B cell (primary cell): ENCODE data around the gene MAFG. TPM values are rescaled to one million over a fixed set of nuclear protein-coding genes. Genes with fewer than 3 reads are reported as not detected.

ENCODE experiments used
- ATAC-seq: fragments of 200-7000 bp; cut with Tn5 transposase; one replicate; pipeline ENCODE4 v1.10.0; 2021; ENCODE audit warnings: low read depth, mild to moderate bottlenecking, moderate number of reproducible peaks, moderate library complexity
- CTCF ChIA-PET: fragments of 350-600 bp; sonication (Branson Sonifier 250); formaldehyde crosslinking; loops from one replicate; lab custom pipeline; 2021; ENCODE audit warnings: antibody characterized with exemption, inconsistent platforms; lab: Charles Lee
- POLR2A ChIA-PET: fragments of 350-600 bp; sonication (Branson Sonifier 250); formaldehyde crosslinking; loops from one replicate; lab custom pipeline; 2021; ENCODE audit warnings: antibody characterized with exemption; lab: Charles Lee
- DNase-seq: peaks from one replicate; pipeline ENCODE4 v3.0.0; 2013
- H2AFZ ChIP-seq: 2 replicates; pipeline ENCODE4 v1.6.1; 2012; ENCODE audit warnings: mild to moderate bottlenecking, low read depth, low read length; ENCODE audit not compliant: insufficient read depth, poor library complexity, severe bottlenecking
- H3K27ac ChIP-seq, 2 donors: 1 replicate in 1 of 2; 2 replicates in 1 of 2; pipeline ENCODE4 v1.5.1; 2012 to 2013; ENCODE audit warnings: low read length in 2 of 2, mild to moderate bottlenecking in 2 of 2, moderate library complexity in 1 of 2
- H3K27me3 ChIP-seq, 4 experiments: fragments of 200-600 bp in 1 of 4; sonication (generic) in 1 of 4; replicated peaks in 1 of 4; 1 replicate in 2 of 4; 2 replicates in 2 of 4; pipeline versions ENCODE4 v1.6.1 to v1.7.0; 2013 to 2016; ENCODE audit warnings: low read length in 3 of 4, mild to moderate bottlenecking in 2 of 4, mixed read lengths in 1 of 4, moderate library complexity in 1 of 4; ENCODE audit not compliant: insufficient read depth in 4 of 4, control insufficient read depth in 3 of 4; ENCODE audit errors: control extremely low read depth in 1 of 4
- H3K36me3 ChIP-seq, 2 experiments: replicated peaks in 1 of 2; 1 replicate in 1 of 2; 2 replicates in 1 of 2; pipeline versions ENCODE4 v1.6.1 to v1.7.1; 2013; ENCODE audit warnings: low read length in 1 of 2; ENCODE audit not compliant: insufficient read depth in 2 of 2, control insufficient read depth in 1 of 2; ENCODE audit errors: control extremely low read depth in 1 of 2, extremely low read depth in 1 of 2
- H3K4me1 ChIP-seq, 2 donors: fragments of 200-600 bp in 1 of 2; sonication (generic) in 1 of 2; 1 replicate in 1 of 2; 2 replicates in 1 of 2; pipeline versions ENCODE4 v1.5.1 to v1.6.1; 2013 to 2017; ENCODE audit warnings: low read length in 2 of 2; ENCODE audit not compliant: control insufficient read depth in 2 of 2, insufficient read depth in 2 of 2
- H3K4me2 ChIP-seq: replicated peaks from 2 replicates; pipeline ENCODE3; 2012; ENCODE audit warnings: mild to moderate bottlenecking, low read depth, low read length; ENCODE audit not compliant: poor library complexity, severe bottlenecking
- H3K4me3 ChIP-seq, 5 experiments: fragments of 200-600 bp in 1 of 5; sonication (generic) in 1 of 5; 1 replicate in 3 of 5; 2 replicates in 2 of 5; pipeline versions ENCODE4 v1.5.1 to v1.7.0; 2011 to 2016; ENCODE audit warnings: low read length in 4 of 5, mild to moderate bottlenecking in 4 of 5, low read depth in 2 of 5, control low read depth in 1 of 5, moderate library complexity in 1 of 5; ENCODE audit not compliant: insufficient read depth in 1 of 5; ENCODE audit errors: control extremely low read depth in 1 of 5, extremely low read depth in 1 of 5
- H3K79me2 ChIP-seq: fragments of 200-600 bp; sonication (generic); one replicate; pipeline ENCODE4 v1.6.0; 2016; ENCODE audit warnings: low read length; ENCODE audit not compliant: control insufficient read depth, insufficient read depth
- H3K9ac ChIP-seq: fragments of 200-600 bp; sonication (generic); 2 replicates; pipeline ENCODE4 v1.6.1; 2017; ENCODE audit warnings: mild to moderate bottlenecking, low read length, moderate library complexity
- H3K9me3 ChIP-seq, 3 donors: one replicate each; pipeline versions ENCODE4 v1.6.1 to v1.7.1; 2013; ENCODE audit warnings: low read length in 2 of 3; ENCODE audit not compliant: control insufficient read depth in 2 of 3, insufficient read depth in 1 of 3; ENCODE audit errors: control extremely low read depth in 1 of 3
- H4K20me1 ChIP-seq: 2 replicates; pipeline ENCODE4 v1.6.0; 2012; ENCODE audit warnings: mild to moderate bottlenecking, low read length; ENCODE audit not compliant: insufficient read depth, control insufficient read depth, poor library complexity, severe bottlenecking
- H3K27ac Mint-ChIP-seq: one replicate; pipeline ENCODE4 v1.8.0; 2021; ENCODE audit warnings: mixed read lengths
- H3K27me3 Mint-ChIP-seq: one replicate; pipeline ENCODE4 v1.8.0; 2021; ENCODE audit warnings: mixed read lengths
- H3K4me1 Mint-ChIP-seq: one replicate; pipeline ENCODE4 v1.8.0; 2021; ENCODE audit warnings: mixed read lengths
- H3K4me3 Mint-ChIP-seq: one replicate; pipeline ENCODE4 v1.8.0; 2021; ENCODE audit warnings: mixed read lengths
- H3K9me3 Mint-ChIP-seq: one replicate; pipeline ENCODE4 v1.8.0; 2022; ENCODE audit warnings: mixed read lengths; ENCODE audit not compliant: insufficient read depth
- CTCF ChIP-seq: fragments of 200-600 bp; IDR thresholded peaks from one replicate; pipeline ENCODE4 v1.8.0; 2022; ENCODE audit warnings: antibody characterized with exemption, mild to moderate bottlenecking
- EZH2 ChIP-seq: IDR thresholded peaks from 2 replicates; pipeline ENCODE4 v1.6.1; 2012; ENCODE audit warnings: borderline replicate concordance, low read depth, mild to moderate bottlenecking, moderate library complexity, low read length; ENCODE audit not compliant: insufficient read depth, poor library complexity, severe bottlenecking
- WGBS: methylation state at CpG from one replicate; pipeline ENCODE4 v1.1.5; 2013; ENCODE audit warnings: missing lambda C conversion rate; ENCODE audit not compliant: insufficient coverage; 5-methylcytosine and 5-hydroxymethylcytosine counted together
- intact Hi-C: fragments of 100-400 bp; cut with micrococcal nuclease; formaldehyde crosslinking; loops from one replicate; pipeline ENCODE4 v1.10.0; 2022
- polyA plus RNA-seq: library from polyadenylated mRNA; depleted of rRNA; stranded (reverse); fragments of >200 nt; gene quantifications from 2 replicates; pipeline ENCODE4 v1.2.3, GENCODE V29; 2012
- total RNA-seq, 2 donors: library from RNA; stranded (reverse); fragments of 120-200 nt in 1 of 2; gene quantifications; 1 replicate in 1 of 2; 2 replicates in 1 of 2; pipeline versions ENCODE4 v1.2.3 to v1.2.4, GENCODE V29; 2013 to 2022

MAFG gene
- total and polyA plus RNA-seq, 2 donors (not counting 1 experiment from before 2014, with no cell fraction given): 11.4 to 27.9 TPM

- Histone ChIP-seq H3K4me3 (no peak within 1 kb of the TSS), H2AFZ (no peak within 1 kb of the TSS), H3K9ac (no peak within 1 kb of the TSS), H3K27ac (no peak within 1 kb of the TSS), H3K27me3 (peaks cover 0 to 3% (median 0%) of the 10 kb centered on the region in 4 experiments), H3K79me2 (no peaks in the 10 kb centered on the region), H4K20me1 (no peaks in the 10 kb centered on the region), H3K36me3 (no peaks in the 10 kb centered on the region), H3K4me1 (no peaks in the 10 kb centered on the region), H3K4me2 (no peak within 1 kb of the TSS), H3K9me3 (no peaks in the 10 kb centered on the region)
- H3K27ac Mint-ChIP-seq: no peak within 1 kb of the TSS
- 90% methylated on average over 12 of the region's 13 CpGs for WGBS
- no peaks in the 10 kb centered on the region for H3K9me3 Mint-ChIP-seq
- intact Hi-C loops: no loop called here
- H3K27me3 Mint-ChIP-seq: peaks cover 5% of the 10 kb centered on the region
- POLR2A ChIA-PET: no interaction called here
- no peak within 1 kb of the TSS for H3K4me3 Mint-ChIP-seq
- ATAC-seq (no peak), DNase-seq (no peak)
- no peaks in the 10 kb centered on the region for H3K4me1 Mint-ChIP-seq
- CTCF ChIA-PET: no interaction called here
- TF ChIP-seq CTCF: no peak
- no peak for TF ChIP-seq EZH2
Measured at GRCh38 chr17:81947189-81947588, 19.7 kb upstream of the MAFG start, which contains the start of gene MYADML2. MYADML2 (minus strand) TSS chr17:81947233; CDS start chr17:81941741, 5,492 bp downstream.

GRCh38 chr17:81944858-81945257 lies 17.3 kb upstream of the MAFG start:
- no peak overlapping the region for H3K4me3 Mint-ChIP-seq
- WGBS: 93% methylated on average over 6 of the region's 9 CpGs
- ATAC-seq (no peak), DNase-seq (no peak)
- Histone ChIP-seq H2AFZ (no peak overlapping the region), H3K79me2 (no peaks in the 10 kb centered on the region), H3K27ac (no peak overlapping the region), H3K4me3 (no peak overlapping the region), H3K9me3 (no peaks in the 10 kb centered on the region), H3K27me3 (peaks cover 0 to 19% (median 2%) of the 10 kb centered on the region in 4 experiments), H3K4me1 (peaks cover 0 to 4% of the 10 kb centered on the region in 2 donors), H4K20me1 (no peaks in the 10 kb centered on the region), H3K9ac (no peak overlapping the region), H3K36me3 (no peaks in the 10 kb centered on the region), H3K4me2 (no peak overlapping the region)
- no peak overlapping the region for H3K27ac Mint-ChIP-seq
- peaks cover 7% of the 10 kb centered on the region for H3K27me3 Mint-ChIP-seq
- H3K9me3 Mint-ChIP-seq: no peaks in the 10 kb centered on the region
- TF ChIP-seq EZH2 (no peak), CTCF (no peak)
- POLR2A ChIA-PET: no interaction called here
- intact Hi-C loops: no loop called here
- CTCF ChIA-PET: interaction anchor here (0.7 to 1.2 kb wide), 2 partner anchors 11 to 15 kb away, joined by 4 to 6 read pairs; no protein-coding TSS in a partner anchor
- H3K4me1 Mint-ChIP-seq: no peaks in the 10 kb centered on the region
